Activated CD4-positive, alpha-beta T cell treated with anti-CD3 and anti-CD28 coated beads, Interleukin-2, amount 50 U/mL, for 4 hours (primary cell): ENCODE data around the gene WDR48.

ENCODE experiments used
- DNase-seq, 2 experiments: peaks; one replicate each; pipeline ENCODE4 v3.0.0-alpha.2; 2020

Gene WDR48

GRCh38 chr3:39102504-39103323 is 50.9 kb downstream of the WDR48 start:
- DNase-seq: no peak

DNA sequence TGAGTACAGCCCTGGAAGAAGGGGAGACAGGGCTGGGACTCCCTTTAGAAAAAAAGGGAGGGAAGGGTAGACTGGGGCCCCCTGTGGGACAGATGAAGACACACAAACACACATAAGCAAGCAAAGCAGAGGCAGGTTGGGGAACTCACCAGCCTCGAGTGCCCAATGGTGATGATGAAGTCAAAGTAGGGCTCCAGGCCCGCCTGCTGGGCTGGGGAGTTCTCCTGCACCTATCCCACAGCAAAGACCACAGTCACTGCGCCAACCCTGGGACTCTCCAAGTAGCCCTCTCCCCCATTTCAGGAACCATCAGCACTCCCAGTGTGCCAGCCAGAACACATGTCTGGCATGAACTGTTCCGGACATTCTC is 51.5 kb downstream of the WDR48 start:
- DNase-seq: no peak

GRCh38 chr3:39103791-39104552 is 52.2 kb downstream of the WDR48 start:
- DNase-seq: no peak

DNA sequence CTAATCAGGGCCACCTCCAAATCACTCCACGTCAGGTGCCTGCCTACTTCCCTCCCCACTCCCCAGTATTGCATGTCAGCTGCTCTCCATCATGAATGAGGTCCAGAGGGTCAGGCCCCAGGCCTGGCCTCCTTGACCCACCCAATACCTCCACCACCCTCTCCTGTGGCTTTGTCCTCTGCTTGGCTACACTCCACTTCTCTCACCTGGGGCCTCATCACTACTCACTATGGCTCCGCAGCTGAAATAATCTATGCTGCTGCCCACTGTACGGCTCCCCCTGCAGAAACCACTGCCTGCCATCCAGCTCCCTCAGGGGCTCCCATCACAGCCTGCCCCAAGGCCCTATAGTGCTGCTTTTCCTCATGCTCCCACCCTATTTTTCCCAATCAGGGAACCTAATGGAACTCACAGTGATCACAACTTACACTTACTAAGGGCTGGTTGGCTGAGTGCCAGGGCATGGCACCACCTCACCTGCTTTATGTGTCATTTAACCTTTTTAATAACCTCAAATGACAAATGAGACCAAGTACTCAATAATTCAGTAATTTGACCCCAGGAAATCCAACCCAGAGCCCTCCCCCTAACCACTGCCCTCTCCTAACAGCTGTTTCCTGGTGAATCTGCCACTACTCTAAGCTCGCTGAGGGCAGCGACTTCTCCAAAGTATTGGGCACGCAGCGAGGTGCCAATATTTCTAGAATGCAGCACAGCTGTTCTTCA is 53.3 kb downstream of the WDR48 start:
- DNase-seq: peak; percentile 43 to 44

DNA sequence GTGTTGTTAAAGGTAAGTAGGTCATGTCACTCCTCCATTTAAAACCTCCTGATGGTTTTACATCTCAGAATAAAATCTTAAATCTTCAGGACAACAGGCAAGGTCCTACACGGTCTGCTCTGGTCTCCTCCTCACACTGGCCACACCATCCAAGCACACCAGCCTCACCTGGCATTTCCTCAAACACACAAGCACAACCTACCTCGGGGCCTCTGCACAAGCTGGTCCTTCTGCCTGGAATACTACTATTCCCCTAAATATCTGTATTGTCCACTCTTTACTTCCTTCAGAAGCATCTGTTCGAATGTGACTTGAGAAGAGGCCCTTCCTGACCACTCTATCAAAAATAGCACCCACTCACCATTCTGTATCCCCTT is 53.9 kb downstream of the WDR48 start:
- no peak for DNase-seq

GRCh38 chr3:39106281-39106811 is 54.5 kb downstream of the WDR48 start:
- no peak for DNase-seq

- no peak for DNase-seq
Measured at GRCh38 chr3:39106851-39107387, 55.1 kb downstream of the WDR48 start.

DNA sequence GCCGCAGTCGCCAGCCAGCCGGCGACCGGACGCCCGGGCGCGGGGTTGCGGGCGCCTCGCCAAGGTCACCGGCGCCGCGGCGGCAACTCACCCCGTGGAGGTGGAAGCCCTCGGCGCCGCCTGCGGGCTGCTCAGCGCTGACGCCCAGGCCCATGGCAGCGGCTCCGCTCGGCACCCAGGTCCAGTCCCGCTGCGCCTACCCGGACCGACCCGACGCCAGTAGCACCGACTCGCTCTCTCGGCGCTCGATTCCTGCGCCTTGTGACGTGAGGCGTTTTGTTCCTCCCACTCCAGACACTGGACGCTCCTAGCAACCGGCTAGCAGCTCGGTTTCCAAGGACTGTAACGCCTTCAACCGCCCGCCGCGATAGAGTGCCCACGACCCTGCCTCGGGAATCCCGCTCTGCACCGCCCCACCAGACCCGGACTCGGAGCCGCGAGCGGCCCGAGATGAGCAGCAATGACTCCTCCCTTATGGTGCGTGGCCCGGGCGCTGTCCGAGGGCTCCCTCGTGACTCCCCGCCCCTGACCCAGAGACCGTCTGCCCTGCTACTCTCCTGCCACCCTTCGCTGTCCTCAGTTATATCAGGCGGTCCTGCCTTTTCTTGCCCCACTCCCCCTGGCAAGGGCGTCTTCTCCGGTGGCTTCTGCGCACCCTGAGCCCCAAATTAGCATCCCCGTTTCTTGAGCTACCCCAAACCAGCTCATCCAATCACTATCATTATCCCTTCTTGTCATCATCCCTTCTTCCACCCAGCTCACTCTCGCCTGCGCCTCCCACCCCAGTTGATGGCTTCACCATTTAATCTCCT is 55.8 kb downstream of the WDR48 start, which contains the start of the genes GORASP1 and TTC21A:
GORASP1 (minus strand) TSS at position 240 of the 812 bp plus-strand sequence; CDS start at position 154, 86 bp downstream.
TTC21A (plus strand) TSS at position 293 of the 812 bp plus-strand sequence; CDS start at position 451, 158 bp downstream.
- peak; percentile 48 to 50 for DNase-seq

DNA sequence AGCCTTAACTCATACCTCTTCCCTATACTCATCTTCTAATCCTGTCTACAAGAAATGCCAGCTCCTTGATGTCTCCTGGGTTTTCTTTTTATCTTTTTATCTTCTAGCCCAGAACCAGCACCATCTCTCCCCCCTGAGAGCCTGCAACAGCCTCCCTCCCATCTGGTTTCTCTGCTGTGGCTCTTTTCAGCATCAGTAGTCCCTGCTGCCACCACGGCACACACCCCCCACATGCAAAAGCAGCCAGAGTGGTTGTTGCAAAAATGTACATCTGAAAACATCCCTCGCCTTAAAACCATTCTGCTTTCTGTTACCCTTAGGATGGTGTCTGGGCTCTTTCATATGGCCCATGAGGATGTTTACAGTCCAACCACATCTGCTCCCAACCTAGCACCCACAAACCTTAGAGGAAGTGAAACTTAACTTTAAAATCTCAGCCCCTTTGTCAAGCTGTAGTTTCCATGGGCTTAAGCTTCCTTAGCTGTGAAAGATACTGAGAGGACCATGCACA is 56.4 kb downstream of the WDR48 start:
- no peak for DNase-seq

GRCh38 chr3:39109086-39109485 is 57.3 kb downstream of the WDR48 start:
- DNase-seq: no peak

DNA sequence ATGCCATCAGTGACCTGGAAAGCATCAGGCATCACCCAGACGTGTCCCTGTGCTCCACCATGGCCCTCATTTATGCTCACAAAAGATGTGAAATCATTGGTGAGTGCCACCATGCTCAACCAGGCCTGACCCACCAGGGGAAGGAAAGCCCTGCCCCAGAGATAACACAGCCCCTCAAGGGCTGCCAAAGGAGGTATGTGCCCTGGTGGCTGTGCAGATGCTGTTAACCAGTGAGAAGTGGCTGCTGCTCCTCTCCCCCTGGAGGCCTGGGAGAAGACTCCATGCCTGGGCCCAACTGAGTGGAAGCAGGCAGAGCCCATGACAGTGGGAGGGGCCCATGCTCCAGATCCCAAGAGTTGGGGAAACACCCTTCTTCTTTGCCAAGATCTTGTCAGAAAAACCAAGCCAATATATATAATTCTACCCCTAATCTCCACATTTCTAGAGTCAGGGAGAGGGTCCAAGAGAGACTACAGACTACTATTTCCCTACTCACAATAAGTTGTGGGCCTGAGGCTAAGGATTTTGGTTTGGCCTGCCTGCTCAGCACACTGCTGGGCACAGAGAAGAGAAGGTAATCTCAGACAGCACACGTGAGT is 58.3 kb downstream of the WDR48 start:
- DNase-seq: no peak

DNA sequence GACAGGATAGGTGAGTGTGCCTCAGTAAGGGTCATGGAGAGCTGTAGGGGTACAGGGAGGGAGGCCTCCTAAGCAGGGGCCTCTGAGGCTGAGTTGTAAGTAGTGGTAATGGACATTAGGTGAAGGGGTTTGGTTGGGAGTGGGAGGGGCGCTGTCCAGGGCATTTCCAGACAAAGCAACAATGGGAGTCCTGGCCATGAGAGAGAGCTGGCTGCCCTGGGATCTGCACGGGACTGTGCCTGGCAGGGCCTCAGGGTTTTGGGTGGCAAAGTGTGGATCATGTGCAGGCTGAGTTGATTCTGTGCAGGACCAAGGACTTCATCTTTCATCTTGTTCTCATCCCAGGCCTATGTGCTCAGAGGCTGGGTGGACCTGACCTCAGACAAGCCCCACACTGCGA is 60.3 kb downstream of the WDR48 start:
- no peak for DNase-seq

GRCh38 chr3:39112535-39112934 is 60.7 kb downstream of the WDR48 start:
- no peak for DNase-seq

DNA sequence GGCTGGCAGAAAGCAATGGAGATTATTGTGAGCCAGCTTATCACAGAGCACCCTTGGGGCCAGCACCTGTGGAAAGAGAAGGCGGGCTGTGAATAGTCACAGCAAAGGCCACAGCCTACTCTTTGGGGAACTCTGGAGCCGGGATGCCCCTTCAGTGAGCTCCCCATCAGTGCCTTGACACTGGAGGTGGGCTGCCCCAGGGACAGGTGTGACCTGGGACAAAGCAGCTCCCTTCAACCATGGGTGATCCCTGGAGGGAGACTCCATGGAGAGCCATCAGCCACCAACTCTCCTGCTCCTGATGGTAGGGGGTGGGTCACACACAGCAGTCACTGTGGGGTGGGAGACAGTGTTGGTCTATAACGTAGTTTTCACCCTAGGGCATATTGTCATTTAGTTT is 61.5 kb downstream of the WDR48 start:
- no peak for DNase-seq

- DNase-seq: no peak
Measured at GRCh38 chr3:39114456-39114855, 62.6 kb downstream of the WDR48 start.

- DNase-seq: no peak
Measured at GRCh38 chr3:39115870-39116269, 64.1 kb downstream of the WDR48 start.

DNA sequence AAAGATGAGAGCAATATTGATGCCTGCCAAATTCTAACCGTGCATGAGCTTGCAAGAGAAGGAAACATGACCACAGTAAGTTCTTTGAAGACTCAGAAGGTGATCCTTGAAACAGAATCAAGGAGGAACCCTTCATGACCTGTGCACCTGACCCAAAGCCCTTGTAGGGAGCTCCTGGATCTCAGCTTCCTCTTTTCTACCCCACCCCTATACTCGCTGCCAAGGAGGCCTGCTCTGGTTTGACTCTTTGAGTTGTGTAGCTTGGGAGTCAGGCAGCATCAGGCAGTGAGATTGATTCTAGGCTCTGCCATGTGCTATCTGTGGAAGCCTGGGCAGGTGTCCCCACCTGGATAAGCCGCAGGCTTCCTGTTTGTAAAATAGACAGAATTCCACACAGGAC is 66.3 kb downstream of the WDR48 start:
- DNase-seq: no peak

DNA sequence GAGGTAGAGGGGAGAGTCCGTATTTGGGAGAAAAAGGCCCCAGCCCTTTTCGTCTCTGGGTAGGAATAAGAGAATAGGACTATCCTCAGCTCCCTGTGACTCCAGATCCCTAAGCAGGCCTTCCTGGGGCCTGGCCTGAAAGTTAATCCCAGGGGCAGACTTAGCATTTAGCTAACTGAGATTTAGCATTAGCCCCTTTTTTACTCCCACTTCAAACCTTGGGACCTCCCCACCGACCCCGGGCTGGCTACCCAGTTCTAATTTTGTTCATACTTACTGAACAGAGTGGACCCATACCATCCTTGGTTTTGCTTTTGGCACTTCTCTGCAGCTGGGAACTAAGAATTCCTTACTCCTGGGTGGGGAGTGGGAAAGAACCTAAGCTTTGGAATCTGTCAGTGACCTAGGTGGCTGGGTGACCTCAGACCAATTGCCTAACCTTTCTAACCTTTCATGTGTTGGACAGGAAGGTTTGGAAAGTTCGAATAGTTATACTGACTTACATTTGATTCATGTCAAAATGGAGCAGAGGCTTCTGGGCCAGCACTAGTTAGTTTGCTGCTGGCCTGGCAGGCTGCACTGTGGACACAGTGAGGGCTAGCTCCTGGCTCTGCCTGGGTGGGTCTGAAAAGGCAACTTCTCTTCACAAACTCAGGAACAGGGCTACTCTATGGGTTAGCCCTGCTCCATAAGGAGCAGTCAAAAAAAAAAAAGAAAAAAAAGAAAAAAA is 67.3 kb downstream of the WDR48 start:
- DNase-seq: no peak

DNA sequence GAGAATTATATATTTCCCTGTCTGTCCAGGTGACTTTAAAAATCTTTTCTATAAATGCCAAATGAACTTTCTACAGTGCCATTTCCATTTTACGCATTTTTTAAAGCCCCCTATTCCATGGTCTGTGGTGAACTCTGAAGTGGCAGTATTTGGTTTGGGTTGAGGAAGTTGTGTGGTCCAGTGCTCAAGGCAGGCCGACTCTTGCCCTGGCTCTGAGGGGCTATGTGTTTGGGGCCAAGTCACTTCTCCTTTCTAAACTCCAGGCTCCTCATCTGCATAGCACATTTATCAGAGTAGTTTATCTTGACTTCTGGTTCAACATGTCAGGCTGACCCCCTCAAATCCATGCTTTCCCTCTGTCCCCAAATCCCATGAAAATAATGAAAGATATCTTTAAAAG is 69.8 kb downstream of the WDR48 start:
- no peak for DNase-seq

DNA sequence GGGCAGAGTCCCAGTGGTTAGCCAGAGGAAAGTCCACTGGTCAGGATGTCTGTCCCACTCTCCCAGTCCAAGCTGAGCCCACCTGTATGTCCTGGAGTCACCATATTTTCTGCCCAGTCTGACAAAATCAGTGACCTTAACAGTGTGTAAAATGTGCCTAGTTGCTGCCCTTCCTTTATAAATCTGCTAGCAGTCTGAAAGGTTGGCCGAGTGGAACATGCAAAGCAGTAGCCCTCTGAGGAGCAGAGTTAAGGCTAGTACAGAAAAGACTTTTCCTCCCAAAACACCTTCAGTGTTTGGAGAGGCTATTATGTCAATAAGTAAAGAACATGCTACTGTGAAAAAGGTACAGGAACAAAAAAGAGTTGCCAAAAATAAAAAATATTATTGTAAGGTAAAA is 71.0 kb downstream of the WDR48 start:
- no peak for DNase-seq
